Mesothelial cell of epicardium (in vitro differentiated cells): ENCODE measurements around the gene TNS1. TPM values are rescaled to one million over a fixed set of nuclear protein-coding genes. Genes with fewer than 3 reads are reported as not detected.

Source experiments
- DNase-seq, 2 experiments: peaks; one replicate each; pipeline ENCODE4 v3.0.0; 2021; ENCODE audit warnings: low spot score in 2 of 2; ENCODE audit not compliant: unreplicated experiment in 2 of 2
- H3K27ac Mint-ChIP-seq: 2 replicates; pipeline ENCODE4 v1.8.0; 2021; ENCODE audit warnings: mixed read lengths
- H3K27me3 Mint-ChIP-seq: 2 replicates; pipeline ENCODE4 v1.8.0; 2021; ENCODE audit warnings: low read depth, mixed read lengths
- H3K36me3 Mint-ChIP-seq: 2 replicates; pipeline ENCODE4 v1.8.0; 2021; ENCODE audit warnings: mixed read lengths
- H3K4me1 Mint-ChIP-seq: 2 replicates; pipeline ENCODE4 v1.8.0; 2021; ENCODE audit warnings: mixed read lengths
- H3K4me3 Mint-ChIP-seq: 2 replicates; pipeline ENCODE4 v1.8.0; 2021; ENCODE audit warnings: mild to moderate bottlenecking, moderate library complexity, mixed read lengths
- H3K9me3 Mint-ChIP-seq: 2 replicates; pipeline ENCODE4 v1.8.0; 2021; ENCODE audit warnings: mixed read lengths
- CTCF ChIP-seq: fragments of 200-600 bp; sonication (generic); IDR thresholded peaks from one replicate; pipeline ENCODE4 v1.5.0; 2021; ENCODE audit warnings: antibody characterized with exemption; ENCODE audit not compliant: unreplicated experiment
- total RNA-seq: library from RNA; stranded (reverse); gene quantifications from 3 replicates; pipeline ENCODE4 v1.2.1, GENCODE V29; 2021

Gene TNS1
- total RNA-seq, 1 donor from 2014 or later, result 130 TPM

- Mint-ChIP-seq H3K27ac (peak overlapping the region; percentile 82), H3K27me3 (no peaks in the 10 kb centered on the region), H3K36me3 (peaks cover 43% of the 10 kb centered on the region)
These were observed 133.9 kb downstream of the TNS1 start for GRCh38 chr2:217868911-217869334.

DNA sequence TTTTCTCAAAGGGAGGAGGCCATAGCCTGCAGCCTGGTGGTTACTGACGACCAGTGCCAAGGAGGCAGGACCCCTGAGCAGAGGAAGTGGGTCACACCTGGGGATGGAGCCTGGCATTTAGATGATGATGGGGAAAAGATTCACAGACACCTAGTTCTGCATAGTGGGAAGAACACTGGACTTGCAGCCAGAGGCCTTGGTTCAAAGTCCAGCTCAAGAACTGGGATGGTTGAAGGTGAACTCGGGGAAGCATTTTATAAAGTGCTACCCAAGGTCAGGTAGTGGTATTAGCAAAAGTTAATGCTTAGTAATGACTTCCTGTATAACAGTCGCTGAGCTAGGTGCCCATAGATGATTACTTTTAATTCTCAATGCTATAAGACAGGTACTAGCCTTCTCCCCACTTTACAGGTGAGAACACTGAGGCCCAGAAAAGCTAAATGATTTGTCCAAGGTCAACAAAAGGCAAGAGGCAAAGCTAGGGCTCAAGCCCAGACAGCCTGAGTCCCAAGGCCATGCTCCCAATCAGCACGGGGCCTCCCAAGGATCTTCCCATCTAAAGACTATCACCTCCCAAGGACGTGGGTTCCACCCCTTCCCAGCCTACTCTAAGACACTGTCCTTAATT, 134.4 kb downstream of the TNS1 start:
- Mint-ChIP-seq H3K4me1 (peaks cover 20% of the 10 kb centered on the region), H3K27me3 (no peaks in the 10 kb centered on the region), H3K27ac (peak overlapping the region; percentile 82), H3K4me3 (no peak overlapping the region), H3K36me3 (peaks cover 43% of the 10 kb centered on the region), H3K9me3 (no peaks in the 10 kb centered on the region)
- no peak for DNase-seq
- no peak for TF ChIP-seq CTCF

More at GRCh38 chr2:217868911-217869334, 133.9 kb downstream of the TNS1 start:
- DNase-seq, result no peak
- H3K9me3 Mint-ChIP-seq, result no peaks in the 10 kb centered on the region
- no peak for TF ChIP-seq CTCF
- peaks cover 20% of the 10 kb centered on the region for H3K4me1 Mint-ChIP-seq
- H3K4me3 Mint-ChIP-seq, result no peak overlapping the region

DNA sequence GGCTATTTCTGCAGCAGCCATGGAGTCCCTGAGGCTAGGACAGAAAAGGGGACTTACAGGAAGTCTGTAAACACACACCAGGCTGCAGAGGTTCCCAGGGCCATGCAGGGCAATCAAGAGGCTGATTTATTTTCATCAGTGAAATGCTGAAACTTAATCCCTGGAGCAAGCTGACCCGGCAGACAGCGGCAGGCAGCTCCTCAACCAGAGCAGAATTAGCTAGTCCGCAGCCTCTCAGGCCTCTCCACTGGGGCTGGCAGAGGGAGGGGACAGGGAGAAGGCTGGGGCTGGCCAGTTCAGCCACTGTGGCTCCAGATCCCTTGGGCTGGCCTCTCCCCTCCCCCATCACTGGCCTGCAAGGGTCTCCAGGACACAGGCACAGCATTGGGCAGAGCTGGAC, 136.3 kb downstream of the TNS1 start:
- no peak for TF ChIP-seq CTCF
- Mint-ChIP-seq H3K4me3 (no peak overlapping the region), H3K36me3 (peaks cover 34% of the 10 kb centered on the region), H3K27ac (peak overlapping the region; percentile 50), H3K27me3 (no peaks in the 10 kb centered on the region), H3K9me3 (no peaks in the 10 kb centered on the region), H3K4me1 (peaks cover 21% of the 10 kb centered on the region)
- no peak for DNase-seq

DNA sequence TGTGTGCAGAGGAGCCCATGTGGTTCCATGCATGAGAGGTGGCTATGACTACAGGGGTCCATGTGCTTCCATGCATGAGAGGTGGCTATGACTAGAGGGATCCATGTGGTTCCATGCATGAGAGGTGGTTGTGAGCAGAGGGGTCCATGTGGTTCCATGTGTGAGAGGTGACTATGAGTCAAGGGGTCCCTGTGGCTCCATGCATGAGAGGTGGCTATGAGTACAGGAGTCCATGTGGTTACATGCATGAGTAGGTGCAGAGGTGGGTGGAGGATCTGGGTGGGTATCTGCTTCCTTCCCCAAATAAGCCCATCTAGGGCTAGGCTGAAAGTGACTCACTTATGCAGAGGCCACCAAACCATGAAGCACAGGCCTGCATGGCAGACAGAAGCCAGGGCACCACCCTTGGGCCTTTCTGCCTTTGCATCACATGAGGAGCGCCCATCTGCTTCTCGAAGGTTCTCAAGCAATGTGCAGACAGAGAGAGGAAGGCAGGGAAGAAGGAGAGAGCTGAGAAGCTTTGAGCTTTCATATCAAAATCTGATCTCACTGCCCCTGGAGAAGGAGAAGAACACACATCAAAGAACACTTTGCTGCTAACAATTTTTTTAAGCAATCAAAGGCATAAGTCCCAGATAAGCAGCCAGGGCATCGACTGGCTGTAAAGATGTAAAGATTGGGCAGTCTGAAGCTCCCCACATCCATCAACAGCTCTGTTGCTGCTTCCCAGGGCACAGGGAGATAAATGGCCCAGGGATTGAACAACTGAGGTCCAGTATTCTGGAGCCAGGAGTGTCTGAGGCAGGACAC, 137.6 kb downstream of the TNS1 start:
- H3K27me3 Mint-ChIP-seq, result no peaks in the 10 kb centered on the region
- no peak for DNase-seq
- H3K9me3 Mint-ChIP-seq, result no peaks in the 10 kb centered on the region
- TF ChIP-seq CTCF, result no peak
- peak overlapping the region; percentile 53 for H3K27ac Mint-ChIP-seq
- H3K4me3 Mint-ChIP-seq, result no peak overlapping the region
- H3K4me1 Mint-ChIP-seq, result peaks cover 18% of the 10 kb centered on the region
- peaks cover 28% of the 10 kb centered on the region for H3K36me3 Mint-ChIP-seq

- Mint-ChIP-seq H3K4me3 (no peak overlapping the region), H3K9me3 (no peaks in the 10 kb centered on the region), H3K27me3 (no peaks in the 10 kb centered on the region), H3K27ac (no peak overlapping the region), H3K4me1 (peaks cover 16% of the 10 kb centered on the region), H3K36me3 (peaks cover 28% of the 10 kb centered on the region)
- no peak for TF ChIP-seq CTCF
- no peak for DNase-seq
These were observed 138.9 kb downstream of the TNS1 start for GRCh38 chr2:217863883-217864282.
